H9 (cell line): ENCODE measurements around the gene ZBTB6. TPM values are rescaled to one million over a fixed set of nuclear protein-coding genes. Genes with fewer than 3 reads are reported as not detected.
A peak's percentile ranks its signal among the peaks of the same experiment; 100 is the strongest.

Source experiments
- DNase-seq: peaks from one replicate; pipeline ENCODE4 v3.0.0-alpha.2; 2017
- H2AFZ ChIP-seq: one replicate; pipeline ENCODE4 v1.6.1; 2013; ENCODE audit warnings: mild to moderate bottlenecking, low read length, control low read depth, moderate library complexity
- H2AK5ac ChIP-seq: 2 replicates; pipeline ENCODE4 v1.6.1; 2013; ENCODE audit warnings: low read length, control low read depth, mixed read lengths; ENCODE audit not compliant: insufficient read length
- H2BK120ac ChIP-seq: one replicate; pipeline ENCODE4 v1.6.1; 2013; ENCODE audit warnings: low read depth, mild to moderate bottlenecking, low read length, control low read depth, inconsistent platforms; ENCODE audit not compliant: poor library complexity, severe bottlenecking
- H2BK12ac ChIP-seq: 2 replicates; pipeline ENCODE4 v1.6.1; 2013; ENCODE audit warnings: low read length, control low read depth, mixed read lengths, low read depth; ENCODE audit not compliant: insufficient read length
- H2BK15ac ChIP-seq: 2 replicates; pipeline ENCODE4 v1.6.1; 2013; ENCODE audit warnings: low read depth, low read length, control low read depth
- H2BK20ac ChIP-seq: one replicate; pipeline ENCODE4 v1.6.1; 2013; ENCODE audit warnings: low read depth, mild to moderate bottlenecking, low read length, control low read depth, inconsistent platforms; ENCODE audit not compliant: poor library complexity, severe bottlenecking
- H2BK5ac ChIP-seq: 2 replicates; pipeline ENCODE4 v1.6.1; 2013; ENCODE audit warnings: low read length, control low read depth, mixed read lengths; ENCODE audit not compliant: insufficient read length
- H3K14ac ChIP-seq: 2 replicates; pipeline ENCODE4 v1.6.1; 2013; ENCODE audit warnings: low read length, control low read depth; ENCODE audit not compliant: insufficient read depth
- H3K18ac ChIP-seq: 2 replicates; pipeline ENCODE4 v1.6.1; 2013; ENCODE audit warnings: low read depth, mild to moderate bottlenecking, mixed read lengths, low read length, control low read depth; ENCODE audit not compliant: insufficient read length
- H3K23ac ChIP-seq: 2 replicates; pipeline ENCODE4 v1.6.1; 2013; ENCODE audit warnings: low read length, control low read depth, mixed read lengths, low read depth; ENCODE audit not compliant: insufficient read length
- H3K23me2 ChIP-seq: 2 replicates; pipeline ENCODE4 v1.6.1; 2013; ENCODE audit warnings: low read depth, mild to moderate bottlenecking, mixed read lengths, low read length, control low read depth; ENCODE audit not compliant: insufficient read length, poor library complexity, severe bottlenecking
- H3K27ac ChIP-seq: 2 replicates; pipeline ENCODE4 v1.5.1; 2013; ENCODE audit warnings: low read length, control low read depth, mixed read lengths, low read depth; ENCODE audit not compliant: insufficient read length
- H3K27me3 ChIP-seq: 2 replicates; pipeline ENCODE4 v1.6.1; 2013; ENCODE audit warnings: low read length, control low read depth, inconsistent platforms; ENCODE audit not compliant: insufficient read depth
- H3K4ac ChIP-seq: 2 replicates; pipeline ENCODE4 v1.6.1; 2013; ENCODE audit warnings: low read depth, mild to moderate bottlenecking, control low read depth, inconsistent platforms, low read length, moderate library complexity
- H3K4me1 ChIP-seq: 2 replicates; pipeline ENCODE4 v1.6.1; 2013; ENCODE audit warnings: low read length, control low read depth, inconsistent platforms; ENCODE audit not compliant: insufficient read depth
- H3K4me2 ChIP-seq: 2 replicates; pipeline ENCODE4 v1.6.1; 2013; ENCODE audit warnings: low read length, control low read depth, mixed read lengths; ENCODE audit not compliant: insufficient read length, insufficient read depth
- H3K56ac ChIP-seq: 2 replicates; pipeline ENCODE4 v1.6.1; 2013; ENCODE audit warnings: low read depth, mild to moderate bottlenecking, mixed read lengths, low read length, control low read depth; ENCODE audit not compliant: insufficient read length
- H3K79me1 ChIP-seq: 2 replicates; pipeline ENCODE4 v1.6.1; 2013; ENCODE audit warnings: low read depth, mild to moderate bottlenecking, moderate library complexity, low read length, control low read depth, inconsistent platforms; ENCODE audit not compliant: insufficient read depth, poor library complexity, severe bottlenecking
- H3K79me2 ChIP-seq: 2 replicates; pipeline ENCODE4 v1.6.1; 2013; ENCODE audit warnings: low read length, control low read depth, inconsistent platforms; ENCODE audit not compliant: insufficient read depth
- H3K9ac ChIP-seq: 2 replicates; pipeline ENCODE4 v1.6.1; 2013; ENCODE audit warnings: low read length, control low read depth, mixed read lengths; ENCODE audit not compliant: insufficient read length; ENCODE audit errors: extremely low read depth
- H3K9me3 ChIP-seq: one replicate; pipeline ENCODE4 v1.6.1; 2013; ENCODE audit warnings: low read depth, low read length, inconsistent platforms; ENCODE audit not compliant: control insufficient read depth
- H3T11ph ChIP-seq: one replicate; pipeline ENCODE4 v1.6.1; 2013; ENCODE audit warnings: mild to moderate bottlenecking, low read length, control low read depth, inconsistent platforms
- H4K20me1 ChIP-seq: one replicate; pipeline ENCODE4 v1.6.1; 2013; ENCODE audit not compliant: control insufficient read depth, insufficient read length, insufficient read depth
- H4K5ac ChIP-seq: 2 replicates; pipeline ENCODE4 v1.6.1; 2013; ENCODE audit warnings: low read depth, mild to moderate bottlenecking, mixed read lengths, low read length, control low read depth; ENCODE audit not compliant: insufficient read length
- H4K8ac ChIP-seq: replicated peaks from 2 replicates; pipeline ENCODE4 v1.6.1; 2013; ENCODE audit warnings: low read length, control low read depth, mixed read lengths, low read depth; ENCODE audit not compliant: insufficient read length
- H4K91ac ChIP-seq: 2 replicates; pipeline ENCODE4 v1.6.1; 2013; ENCODE audit warnings: low read depth, mild to moderate bottlenecking, moderate library complexity, mixed read lengths, low read length, control low read depth; ENCODE audit not compliant: insufficient read length
- H3K27ac Mint-ChIP-seq, 3 experiments: 2 replicates in 2 of 3; 3 replicates in 1 of 3; pipeline ENCODE4 v1.8.0; 2020 to 2021; ENCODE audit warnings: mixed read lengths in 3 of 3, mild to moderate bottlenecking in 1 of 3, moderate library complexity in 1 of 3
- H3K27me3 Mint-ChIP-seq: 2 replicates; pipeline ENCODE4 v1.8.0; 2021; ENCODE audit warnings: low read depth, mild to moderate bottlenecking, moderate library complexity, mixed read lengths
- H3K36me3 Mint-ChIP-seq, 3 experiments: 2 replicates in 2 of 3; 3 replicates in 1 of 3; pipeline ENCODE4 v1.8.0; 2020 to 2021; ENCODE audit warnings: low read depth in 3 of 3, mixed read lengths in 3 of 3; ENCODE audit not compliant: insufficient read depth in 1 of 3
- H3K4me1 Mint-ChIP-seq, 2 experiments: 2 replicates each; pipeline ENCODE4 v1.8.0; 2020; ENCODE audit warnings: mixed read lengths in 2 of 2
- H3K4me3 Mint-ChIP-seq, 2 experiments: 2 replicates in 1 of 2; 3 replicates in 1 of 2; pipeline ENCODE4 v1.8.0; 2020 to 2021; ENCODE audit warnings: mild to moderate bottlenecking in 2 of 2, mixed read lengths in 2 of 2, moderate library complexity in 1 of 2
- H3K9me3 Mint-ChIP-seq, 2 experiments: 2 replicates in 1 of 2; 3 replicates in 1 of 2; pipeline ENCODE4 v1.8.0; 2020; ENCODE audit warnings: mild to moderate bottlenecking in 2 of 2, mixed read lengths in 2 of 2, moderate library complexity in 1 of 2
- WGBS: extraction: QIAGEN DNeasy Blood & Tissue Kit; methylation state at CpG from one replicate; pipeline ENCODE4 v1.1.7; 2013; ENCODE audit warnings: missing lambda C conversion rate, low lambda C conversion rate, mixed read lengths; ENCODE audit not compliant: insufficient read length; ENCODE audit errors: extremely low coverage; 5-methylcytosine and 5-hydroxymethylcytosine counted together
- total RNA-seq: library from RNA; stranded (reverse); gene quantifications from 2 replicates; pipeline ENCODE4 v1.2.1, GENCODE V29; 2021
- TF ChIP-seq, protein P1 (sequence below): fragments of 200-600 bp; sonication (generic); conservative IDR thresholded peaks from 3 replicates; pipeline ENCODE4 v1.8.0; 2021; ENCODE audit warnings: antibody characterized with exemption, mild to moderate bottlenecking

The ZBTB6 gene
- total RNA-seq, 1 experiment from 2014 or later = 10.2 TPM

GRCh38 chr9:122949696-122950095 lies 36.6 kb upstream of the ZBTB6 start:
- no peak for DNase-seq
- no peak overlapping the region for H4K91ac ChIP-seq
- H2BK5ac ChIP-seq = no peak overlapping the region
- no peak overlapping the region for H3K14ac ChIP-seq
- no peak overlapping the region for H2AK5ac ChIP-seq
- no peak overlapping the region for H2BK15ac ChIP-seq
- H3K27ac Mint-ChIP-seq = peak overlapping the region in 1 of 3 experiments; percentile 37; a peak in 2 of 7 replicates
- H4K8ac ChIP-seq = no peak overlapping the region
- H4K5ac ChIP-seq = no peak overlapping the region
- H2BK20ac ChIP-seq = no peak overlapping the region
- peaks cover 30% of the 10 kb centered on the region for H3K79me2 ChIP-seq
- H3K9me3 Mint-ChIP-seq = no peaks in the 10 kb centered on the region
- no peak overlapping the region for H2BK12ac ChIP-seq
- no peaks in the 10 kb centered on the region for H3K4me1 ChIP-seq
- H2AFZ ChIP-seq = no peak overlapping the region
- no peak overlapping the region; a peak in 1 of 5 replicates for H3K4me3 Mint-ChIP-seq
- H3K27ac ChIP-seq = no peak overlapping the region
- no peak overlapping the region for H3T11ph ChIP-seq
- peaks cover 9% of the 10 kb centered on the region for H3K79me1 ChIP-seq
- H3K9ac ChIP-seq = no peak overlapping the region
- no peak overlapping the region for H3K4ac ChIP-seq
- no peaks in the 10 kb centered on the region for H3K27me3 Mint-ChIP-seq
- no peak overlapping the region for H2BK120ac ChIP-seq
- peaks cover 0 to 4% (median 0%) of the 10 kb centered on the region in 3 experiments; a peak in 3 of 7 replicates for H3K36me3 Mint-ChIP-seq
- no peaks in the 10 kb centered on the region for H3K23me2 ChIP-seq
- no peak overlapping the region for H3K18ac ChIP-seq
- H3K23ac ChIP-seq = no peak overlapping the region
- no peaks in the 10 kb centered on the region for H3K27me3 ChIP-seq
- no peaks in the 10 kb centered on the region for H4K20me1 ChIP-seq
- no peak overlapping the region for H3K4me2 ChIP-seq
- WGBS = no CpG with 5 or more reads among the region's 1 CpG
- H3K9me3 ChIP-seq = no peaks in the 10 kb centered on the region
- TF ChIP-seq, protein P1, sequence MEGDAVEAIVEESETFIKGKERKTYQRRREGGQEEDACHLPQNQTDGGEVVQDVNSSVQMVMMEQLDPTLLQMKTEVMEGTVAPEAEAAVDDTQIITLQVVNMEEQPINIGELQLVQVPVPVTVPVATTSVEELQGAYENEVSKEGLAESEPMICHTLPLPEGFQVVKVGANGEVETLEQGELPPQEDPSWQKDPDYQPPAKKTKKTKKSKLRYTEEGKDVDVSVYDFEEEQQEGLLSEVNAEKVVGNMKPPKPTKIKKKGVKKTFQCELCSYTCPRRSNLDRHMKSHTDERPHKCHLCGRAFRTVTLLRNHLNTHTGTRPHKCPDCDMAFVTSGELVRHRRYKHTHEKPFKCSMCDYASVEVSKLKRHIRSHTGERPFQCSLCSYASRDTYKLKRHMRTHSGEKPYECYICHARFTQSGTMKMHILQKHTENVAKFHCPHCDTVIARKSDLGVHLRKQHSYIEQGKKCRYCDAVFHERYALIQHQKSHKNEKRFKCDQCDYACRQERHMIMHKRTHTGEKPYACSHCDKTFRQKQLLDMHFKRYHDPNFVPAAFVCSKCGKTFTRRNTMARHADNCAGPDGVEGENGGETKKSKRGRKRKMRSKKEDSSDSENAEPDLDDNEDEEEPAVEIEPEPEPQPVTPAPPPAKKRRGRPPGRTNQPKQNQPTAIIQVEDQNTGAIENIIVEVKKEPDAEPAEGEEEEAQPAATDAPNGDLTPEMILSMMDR = no peak
- no peak overlapping the region for H3K56ac ChIP-seq
- H3K4me1 Mint-ChIP-seq = peaks cover 20 to 50% of the 10 kb centered on the region in 2 experiments
